HepG2 (cell line): Measurements from ENCODE around the gene EPB41. TPM values are rescaled to one million over a fixed set of nuclear protein-coding genes. Genes with fewer than 3 reads are reported as not detected.

Source experiments
- ATAC-seq: fragments of 200-7000 bp; cut with Tn5 transposase; 3 replicates; pipeline ENCODE4 v1.9.1; 2020; ENCODE audit warnings: mild to moderate bottlenecking, moderate library complexity
- BruUV-seq: library from RNA; stranded (reverse); fragments of 400-500 nt; replicated peaks from 2 replicates; lab custom pipeline; 2021; lab: Mats Ljungman, UMichigan
- CTCF ChIA-PET: fragments of 300-600 bp; formaldehyde crosslinking; extraction: SDS; loops from one replicate; lab custom pipeline; 2021; ENCODE audit warnings: low total read pairs, inconsistent platforms, low intra/inter-chr PET ratio; lab: Yijun Ruan, JAX
- POLR2A ChIA-PET: fragments of 350-600 bp; sonication (Branson Sonifier 250); formaldehyde crosslinking; loops from one replicate; lab custom pipeline; 2020; ENCODE audit warnings: antibody characterized with exemption, inconsistent platforms; lab: Yijun Ruan, JAX
- DNase-seq: peaks from one replicate; pipeline ENCODE4 v3.0.0-alpha.2; 2015; ENCODE audit warnings: low spot score
- FAIRE-seq: peaks from 3 replicates; lab custom pipeline; 2011; peaks lifted over from hg19 to GRCh38; lab: Jason Lieb, UNC
- H2AFZ ChIP-seq: one replicate; pipeline ENCODE4 v1.6.1; 2011; ENCODE audit warnings: low read length, inconsistent platforms
- H3K27ac ChIP-seq: fragments of 300-600 bp; 3 replicates; pipeline ENCODE4 v1.8.0; 2011; ENCODE audit warnings: mixed run types, mild to moderate bottlenecking, mixed read lengths, low read length, inconsistent platforms; ENCODE audit not compliant: insufficient read depth; ENCODE audit errors: extremely low read length
- H3K27me3 ChIP-seq, 2 experiments: fragments of 200-600 bp in 1 of 2; 2 replicates in 1 of 2; 3 replicates in 1 of 2; pipeline versions ENCODE4 v1.6.0 to v1.8.0; 2011; ENCODE audit warnings: low read length in 2 of 2, mild to moderate bottlenecking in 2 of 2, moderate library complexity in 2 of 2, inconsistent platforms in 1 of 2; ENCODE audit not compliant: insufficient read depth in 2 of 2, control insufficient read depth in 1 of 2
- H3K36me3 ChIP-seq, 2 experiments: fragments of 200-600 bp in 1 of 2; replicated peaks in 1 of 2; 2 replicates in 1 of 2; 3 replicates in 1 of 2; pipeline versions ENCODE4 v1.5.1 to v1.8.0; 2011; ENCODE audit warnings: low read length in 2 of 2, inconsistent platforms in 1 of 2; ENCODE audit not compliant: insufficient read depth in 2 of 2, control insufficient read depth in 1 of 2
- H3K4me1 ChIP-seq: 2 replicates; pipeline ENCODE4 v1.5.1; 2012; ENCODE audit warnings: low read length, inconsistent platforms; ENCODE audit not compliant: insufficient read depth
- H3K4me2 ChIP-seq: 2 replicates; pipeline ENCODE4 v1.6.0; 2011; ENCODE audit warnings: low read depth, low read length, inconsistent platforms
- H3K4me3 ChIP-seq, 3 experiments: fragments of 200-600 bp in 1 of 3; sonication (generic), shearing (Covaris generic) in 1 of 3; replicated peaks in 1 of 3; 2 replicates each; pipeline ENCODE4 v1.5.1; 2011 to 2016; ENCODE audit warnings: low read length in 3 of 3, inconsistent platforms in 2 of 3, low read depth in 2 of 3, mild to moderate bottlenecking in 2 of 3, control low read depth in 1 of 3, mixed read lengths in 1 of 3; ENCODE audit not compliant: insufficient read depth in 1 of 3
- H3K79me2 ChIP-seq: one replicate; pipeline ENCODE4 v1.6.1; 2011; ENCODE audit warnings: low read length, inconsistent platforms; ENCODE audit not compliant: insufficient read depth
- H3K9ac ChIP-seq: 2 replicates; pipeline ENCODE4 v1.6.0; 2011; ENCODE audit warnings: mild to moderate bottlenecking, low read depth, low read length, inconsistent platforms; ENCODE audit not compliant: insufficient read depth
- H3K9me3 ChIP-seq: 2 replicates; pipeline ENCODE4 v1.5.1; 2012; ENCODE audit warnings: mild to moderate bottlenecking, low read length
- H4K20me1 ChIP-seq: 2 replicates; pipeline ENCODE4 v1.6.0; 2011; ENCODE audit warnings: inconsistent platforms, mild to moderate bottlenecking, low read length, moderate library complexity; ENCODE audit not compliant: insufficient read depth
- ATAD3A ChIP-seq: sonication (generic); formaldehyde crosslinking; IDR thresholded peaks from 2 replicates; pipeline ENCODE4 v1.4.0; 2020; ENCODE audit warnings: missing genetic modification reagents
- FOSL1 ChIP-seq: sonication (generic); formaldehyde crosslinking; IDR thresholded peaks from 2 replicates; pipeline ENCODE4 v1.9.0; 2021; ENCODE audit warnings: missing genetic modification reagents, borderline replicate concordance
- TBX2 ChIP-seq: sonication (generic); formaldehyde crosslinking; IDR thresholded peaks from 2 replicates; pipeline ENCODE4 v1.5.0; 2020; ENCODE audit warnings: missing genetic modification reagents, mild to moderate bottlenecking, borderline replicate concordance
- ZNF564 ChIP-seq: sonication (generic); formaldehyde crosslinking; IDR thresholded peaks from 2 replicates; pipeline ENCODE4 v1.8.1; 2023; ENCODE audit warnings: mild to moderate bottlenecking, missing genetic modification reagents
- ZNF629 ChIP-seq: sonication (generic); formaldehyde crosslinking; conservative IDR thresholded peaks from 2 replicates; pipeline ENCODE4 v1.5.0; 2020; ENCODE audit warnings: missing genetic modification reagents
- ZNF883 ChIP-seq: sonication (generic); formaldehyde crosslinking; IDR thresholded peaks from 2 replicates; pipeline ENCODE4 v1.5.1; 2020; ENCODE audit warnings: mild to moderate bottlenecking, missing genetic modification reagents; ENCODE audit errors: not compliant biosample characterization
- WGBS: methylation state at CpG from one replicate; pipeline ENCODE4 v1.1.6; 2017; ENCODE audit warnings: low lambda C conversion rate; 5-methylcytosine and 5-hydroxymethylcytosine counted together
- in situ Hi-C: cut with HindIII; loops from 2 replicates; pipeline ENCODE4 v1.10.0; 2017; ENCODE audit warnings: low pct_unique_long_range_greater_than_20kb; ENCODE audit not compliant: extremely low pct_ligation_motif_present
- intact Hi-C: fragments of 100-400 bp; cut with micrococcal nuclease; formaldehyde crosslinking; loops from one replicate; pipeline ENCODE4 v1.10.0; 2022; ENCODE audit not compliant: unreplicated experiment
- polyA plus RNA-seq, 8 experiments: library from polyadenylated mRNA; depleted of rRNA in 3 of 8; stranded (reverse) in 7 of 8; unstranded in 1 of 8; fragments of >200 nt; fragmentation: Illumina TruSeq in 4 of 8; extraction: Trizol in 4 of 8; gene quantifications; 2 replicates each; pipeline versions ENCODE4 v1.2.1 to v1.2.3, GENCODE V29; 2011 to 2016; ENCODE audit warnings: low read depth in 4 of 8, missing spikeins in 1 of 8, mixed read lengths in 1 of 8; ENCODE audit not compliant: insufficient read depth in 1 of 8
- total RNA-seq, 5 experiments: library from RNA; depleted of rRNA; stranded (reverse); fragments of >200 nt; fragmentation: Illumina TruSeq; extraction: Trizol; gene quantifications; 2 replicates each; pipeline ENCODE4 v1.2.3, GENCODE V29; 2016; ENCODE audit warnings: low read depth in 1 of 5
- TF ChIP-seq, protein P1 (sequence below): sonication (generic); formaldehyde crosslinking; IDR thresholded peaks from 2 replicates; pipeline ENCODE4 v1.5.1; 2020; ENCODE audit warnings: missing genetic modification reagents, mild to moderate bottlenecking, borderline replicate concordance

Gene EPB41
- total and polyA plus RNA-seq, 2 of the 13 experiments (the other 11 are each of a cell fraction or from before 2014, with no cell fraction given): 34.5 to 46.7 TPM

DNA sequence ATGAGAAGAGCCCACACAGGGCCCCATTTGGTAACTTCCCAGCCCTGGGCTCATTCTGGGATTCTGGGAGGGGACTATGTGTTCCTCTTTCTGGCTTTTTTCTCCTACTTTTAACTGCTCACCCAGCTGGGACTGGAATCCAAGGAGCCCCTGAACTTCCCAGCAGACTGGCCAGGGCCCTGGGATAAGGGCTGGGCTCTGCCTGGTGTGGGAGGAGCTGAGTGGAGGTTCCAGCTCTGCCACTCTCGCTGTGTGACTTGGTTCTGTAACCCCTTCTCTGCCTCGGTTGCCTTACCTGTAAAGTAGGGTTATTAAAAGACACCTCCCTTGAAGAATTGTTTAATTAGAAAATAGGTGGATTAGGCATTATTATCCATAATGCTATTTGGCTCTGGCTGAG is 19.6 kb upstream of the EPB41 start:
- WGBS: 100% methylated on average over 2 of the region's 2 CpGs
- intact Hi-C loops (no loop called here), in situ Hi-C loops (no loop called here)
- DNase-seq (no peak), FAIRE-seq (no peak), ATAC-seq (no peak)
- BruUV-seq: no TSS peak
- H3K27ac ChIP-seq: no peak overlapping the region
- H2AFZ ChIP-seq: no peak overlapping the region
- H3K79me2 ChIP-seq: no peaks in the 10 kb centered on the region
- no peak overlapping the region for H3K4me2 ChIP-seq
- TF ChIP-seq, protein P1, sequence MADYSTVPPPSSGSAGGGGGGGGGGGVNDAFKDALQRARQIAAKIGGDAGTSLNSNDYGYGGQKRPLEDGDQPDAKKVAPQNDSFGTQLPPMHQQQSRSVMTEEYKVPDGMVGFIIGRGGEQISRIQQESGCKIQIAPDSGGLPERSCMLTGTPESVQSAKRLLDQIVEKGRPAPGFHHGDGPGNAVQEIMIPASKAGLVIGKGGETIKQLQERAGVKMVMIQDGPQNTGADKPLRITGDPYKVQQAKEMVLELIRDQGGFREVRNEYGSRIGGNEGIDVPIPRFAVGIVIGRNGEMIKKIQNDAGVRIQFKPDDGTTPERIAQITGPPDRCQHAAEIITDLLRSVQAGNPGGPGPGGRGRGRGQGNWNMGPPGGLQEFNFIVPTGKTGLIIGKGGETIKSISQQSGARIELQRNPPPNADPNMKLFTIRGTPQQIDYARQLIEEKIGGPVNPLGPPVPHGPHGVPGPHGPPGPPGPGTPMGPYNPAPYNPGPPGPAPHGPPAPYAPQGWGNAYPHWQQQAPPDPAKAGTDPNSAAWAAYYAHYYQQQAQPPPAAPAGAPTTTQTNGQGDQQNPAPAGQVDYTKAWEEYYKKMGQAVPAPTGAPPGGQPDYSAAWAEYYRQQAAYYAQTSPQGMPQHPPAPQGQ: no peak
- TF ChIP-seq ZNF883 (no peak), TBX2 (no peak), ATAD3A (CRISPR knock-in tag) (no peak), FOSL1 (CRISPR knock-in tag) (no peak)
- H3K36me3 ChIP-seq: peaks cover 3 to 27% of the 10 kb centered on the region in 2 experiments; a peak in 4 of 5 replicates
- no peak overlapping the region for H3K9ac ChIP-seq
- no peak overlapping the region for H3K4me3 ChIP-seq
- no peaks in the 10 kb centered on the region for H3K9me3 ChIP-seq
- ChIA-PET CTCF (no interaction called here), POLR2A (no interaction called here)
- H4K20me1 ChIP-seq: no peaks in the 10 kb centered on the region; the same call in 1 of the 2 replicates
- peaks cover 8% of the 10 kb centered on the region; the same call in 1 of the 2 replicates for H3K4me1 ChIP-seq
- H3K27me3 ChIP-seq: no peaks in the 10 kb centered on the region

- Histone ChIP-seq H3K4me2 (no peak overlapping the region), H3K27me3 (no peaks in the 10 kb centered on the region), H2AFZ (no peak overlapping the region), H3K79me2 (peaks cover 2% of the 10 kb centered on the region), H3K4me1 (peaks cover 10% of the 10 kb centered on the region), H3K4me3 (no peak overlapping the region), H3K27ac (no peak overlapping the region), H3K9ac (no peak overlapping the region), H4K20me1 (no peaks in the 10 kb centered on the region; the same call in 1 of the 2 replicates), H3K9me3 (no peaks in the 10 kb centered on the region), H3K36me3 (peaks cover 3 to 27% of the 10 kb centered on the region in 2 experiments; a peak in 4 of 5 replicates)
- DNase-seq (no peak), ATAC-seq (no peak), FAIRE-seq (no peak)
- intact Hi-C loops (no loop called here), in situ Hi-C loops (no loop called here)
- no TSS peak for BruUV-seq
- TF ChIP-seq ZNF564 (CRISPR knock-in tag) (no peak), ZNF629 (peak; percentile 53; the same call in 1 of the 2 replicates)
- POLR2A ChIA-PET: interaction anchor here (1.9 kb wide), 1 partner anchor 8 kb away, joined by 4 read pairs; no protein-coding TSS in a partner anchor
- WGBS: 95% methylated on average over 4 of the region's 4 CpGs
- CTCF ChIA-PET: no interaction called here
Measured at GRCh38 chr1:28895896-28896608, 18.3 kb upstream of the EPB41 start.
